Prostate gland (tissue), 2 donors: ENCODE data around the gene NRF1. TPM values are rescaled to one million over a fixed set of nuclear protein-coding genes. Genes with fewer than 3 reads are reported as not detected.

Source experiments
- DNase-seq: peaks from one replicate; pipeline ENCODE4 v3.0.0-alpha.2; 2019; ENCODE audit warnings: low spot score
- H3K27ac ChIP-seq, 2 donors: fragments of 200-600 bp; sonication (generic); 2 replicates each; pipeline ENCODE4 v1.5.1; 2017 to 2019
- H3K27me3 ChIP-seq: fragments of 200-600 bp; sonication (generic); replicated peaks from 2 replicates; pipeline ENCODE4 v1.5.1; 2019; ENCODE audit not compliant: insufficient read depth
- H3K36me3 ChIP-seq, 2 donors: fragments of 200-600 bp; sonication (generic); 1 replicate in 1 of 2; 2 replicates in 1 of 2; pipeline versions ENCODE4 v1.5.1 to v1.8.1; 2017 to 2019
- H3K4me1 ChIP-seq: fragments of 200-600 bp; sonication (generic); replicated peaks from 2 replicates; pipeline ENCODE4 v1.5.1; 2019
- H3K4me3 ChIP-seq, 2 donors: fragments of 200-600 bp; sonication (generic); 2 replicates each; pipeline ENCODE4 v1.5.1; 2017 to 2019
- H3K9me3 ChIP-seq: fragments of 200-600 bp; sonication (generic); 2 replicates; pipeline ENCODE4 v1.5.1; 2017
- POLR2A ChIP-seq: fragments of 450-650 bp; IDR thresholded peaks from one replicate; pipeline ENCODE4 v1.6.1; 2016; ENCODE audit warnings: antibody characterized with exemption, mild to moderate bottlenecking
- POLR2AphosphoS5 ChIP-seq: sonication (generic); formaldehyde crosslinking; IDR thresholded peaks from one replicate; pipeline ENCODE4 v1.6.1; 2017; ENCODE audit warnings: antibody characterized with exemption
- WGBS: methylation state at CpG from one replicate; pipeline ENCODE4 v1.1.5; 2018; 5-methylcytosine and 5-hydroxymethylcytosine counted together
- intact Hi-C: fragments of 100-400 bp; cut with DNase I; formaldehyde crosslinking; loops from one replicate; pipeline ENCODE4 v1.14.2; 2022
- total RNA-seq, 2 donors: library from RNA; depleted of rRNA; stranded (reverse); fragments of >200 nt; gene quantifications; one replicate each; pipeline ENCODE4 v1.1.0, GENCODE V29; 2016
- TF ChIP-seq, protein P1 (sequence below), 4 experiments: fragments of 200-600 bp in 2 of 4; fragments of 450-650 bp in 2 of 4; sonication (generic) in 2 of 4; IDR thresholded peaks; 1 replicate in 3 of 4; 2 replicates in 1 of 4; pipeline ENCODE4 v1.5.1; 2016 to 2019; ENCODE audit warnings: antibody characterized with exemption in 4 of 4, mild to moderate bottlenecking in 2 of 4, moderate library complexity in 2 of 4

NRF1 gene
- total RNA-seq, 2 donors from 2014 or later, result 22.3 to 27.0 TPM

GRCh38 chr7:129702316-129702715, 90.8 kb downstream of the NRF1 start:
- intact Hi-C loops, result no loop called here
- no peak for DNase-seq
- Histone ChIP-seq H3K36me3 (no peaks in the 10 kb centered on the region), H3K9me3 (no peaks in the 10 kb centered on the region), H3K4me1 (no peaks in the 10 kb centered on the region), H3K27me3 (no peaks in the 10 kb centered on the region), H3K27ac (no peak overlapping the region), H3K4me3 (no peak overlapping the region)
- WGBS, result 92% methylated on average over 2 of the region's 2 CpGs
- TF ChIP-seq, protein P1, sequence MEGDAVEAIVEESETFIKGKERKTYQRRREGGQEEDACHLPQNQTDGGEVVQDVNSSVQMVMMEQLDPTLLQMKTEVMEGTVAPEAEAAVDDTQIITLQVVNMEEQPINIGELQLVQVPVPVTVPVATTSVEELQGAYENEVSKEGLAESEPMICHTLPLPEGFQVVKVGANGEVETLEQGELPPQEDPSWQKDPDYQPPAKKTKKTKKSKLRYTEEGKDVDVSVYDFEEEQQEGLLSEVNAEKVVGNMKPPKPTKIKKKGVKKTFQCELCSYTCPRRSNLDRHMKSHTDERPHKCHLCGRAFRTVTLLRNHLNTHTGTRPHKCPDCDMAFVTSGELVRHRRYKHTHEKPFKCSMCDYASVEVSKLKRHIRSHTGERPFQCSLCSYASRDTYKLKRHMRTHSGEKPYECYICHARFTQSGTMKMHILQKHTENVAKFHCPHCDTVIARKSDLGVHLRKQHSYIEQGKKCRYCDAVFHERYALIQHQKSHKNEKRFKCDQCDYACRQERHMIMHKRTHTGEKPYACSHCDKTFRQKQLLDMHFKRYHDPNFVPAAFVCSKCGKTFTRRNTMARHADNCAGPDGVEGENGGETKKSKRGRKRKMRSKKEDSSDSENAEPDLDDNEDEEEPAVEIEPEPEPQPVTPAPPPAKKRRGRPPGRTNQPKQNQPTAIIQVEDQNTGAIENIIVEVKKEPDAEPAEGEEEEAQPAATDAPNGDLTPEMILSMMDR (IDR thresholded peaks at IDR 0.05), result no peak
- TF ChIP-seq POLR2A (no peak), POLR2AphosphoS5 (no peak)

- Histone ChIP-seq H3K4me1 (no peaks in the 10 kb centered on the region), H3K4me3 (no peak overlapping the region), H3K36me3 (no peaks in the 10 kb centered on the region), H3K27ac (no peak overlapping the region), H3K9me3 (no peaks in the 10 kb centered on the region), H3K27me3 (no peaks in the 10 kb centered on the region)
- intact Hi-C loops, result no loop called here
- 76% methylated on average over 3 of the region's 3 CpGs for WGBS
- DNase-seq, result no peak
- TF ChIP-seq POLR2A (no peak), POLR2AphosphoS5 (no peak)
- TF ChIP-seq, protein P1 (IDR thresholded peaks at IDR 0.05), result no peak
Observed at GRCh38 chr7:129702761-129703338, 91.3 kb downstream of the NRF1 start.

DNA sequence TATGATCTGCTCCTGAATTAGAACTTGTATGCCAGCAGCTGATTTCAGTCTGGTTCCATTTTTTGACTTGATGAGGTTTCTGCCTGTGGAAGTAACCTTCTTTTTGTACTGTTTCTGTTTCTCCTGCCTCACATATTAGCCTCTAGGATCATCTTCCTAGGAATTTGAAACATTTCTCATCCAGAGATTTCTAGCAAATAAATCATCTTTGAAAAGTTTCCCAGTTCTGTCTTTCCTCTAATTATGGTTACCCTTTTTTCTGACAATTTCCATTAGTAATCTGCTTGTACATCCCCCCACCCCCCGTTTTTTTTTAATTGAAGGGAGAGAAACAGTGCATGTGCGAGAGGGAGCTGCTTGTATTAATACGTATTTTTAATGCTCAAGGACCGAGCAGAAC, 92.2 kb downstream of the NRF1 start:
- H3K4me3 ChIP-seq, result no peak overlapping the region
- no peaks in the 10 kb centered on the region for H3K36me3 ChIP-seq
- H3K27ac ChIP-seq, result no peak overlapping the region
- no peaks in the 10 kb centered on the region for H3K9me3 ChIP-seq
- WGBS, result 93% methylated on average over 4 of the region's 4 CpGs
- H3K27me3 ChIP-seq, result no peaks in the 10 kb centered on the region
- H3K4me1 ChIP-seq, result no peaks in the 10 kb centered on the region
- intact Hi-C loops, result no loop called here
- DNase-seq, result no peak
- no peak for TF ChIP-seq POLR2A
- TF ChIP-seq, protein P1 (IDR thresholded peaks at IDR 0.05), result no peak
- TF ChIP-seq POLR2AphosphoS5, result no peak

DNA sequence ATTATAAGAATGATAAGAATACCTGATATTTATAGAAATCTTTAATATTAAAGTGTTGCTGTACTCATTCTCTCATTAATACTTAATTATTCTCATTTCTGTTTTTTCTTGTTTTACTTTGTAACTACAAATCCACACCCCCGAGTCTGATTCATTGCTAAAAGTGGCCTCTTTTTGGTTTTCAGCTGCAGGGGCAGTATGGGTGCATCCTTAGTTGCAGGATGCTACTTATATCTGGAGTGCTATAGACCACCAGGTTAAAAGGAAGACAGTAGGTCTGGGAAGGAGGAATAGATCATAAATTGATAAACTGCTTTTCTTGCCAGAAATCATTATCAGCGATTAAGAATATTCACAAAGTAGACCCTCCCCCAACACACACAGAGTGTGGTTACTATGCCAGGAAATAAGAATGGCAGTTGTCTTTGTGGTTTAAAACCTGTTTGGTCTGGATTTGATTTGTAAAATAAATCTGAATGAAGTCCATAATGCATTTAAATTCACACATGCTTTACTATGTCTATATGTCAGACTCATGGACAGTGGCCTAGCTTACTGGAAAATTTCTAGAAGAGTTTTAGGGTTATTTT, 96.5 kb downstream of the NRF1 start:
- no peak for TF ChIP-seq POLR2AphosphoS5
- TF ChIP-seq, protein P1 (IDR thresholded peaks at IDR 0.05), result no peak
- TF ChIP-seq POLR2A, result no peak

DNA sequence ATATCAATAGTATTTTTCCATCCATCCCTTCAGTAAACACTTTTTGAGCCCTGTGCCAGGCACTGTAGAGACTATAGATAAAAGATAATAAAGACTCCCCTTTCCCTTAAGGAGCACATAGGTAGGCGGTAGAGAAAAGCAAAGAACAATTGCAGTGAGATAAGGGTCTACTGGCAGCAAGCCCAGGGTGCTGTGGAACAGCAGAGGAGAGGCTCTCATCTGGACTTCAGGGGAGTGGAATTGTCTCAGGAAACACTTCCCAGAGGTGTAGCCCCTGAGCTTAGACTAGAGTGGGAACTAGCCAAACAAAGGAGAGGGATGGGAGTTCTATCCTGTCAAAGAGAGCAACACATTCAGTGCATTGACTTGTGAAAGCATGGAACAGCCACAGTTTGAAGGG, 102.0 kb downstream of the NRF1 start:
- H3K27ac ChIP-seq, result no peak overlapping the region
- TF ChIP-seq POLR2AphosphoS5 (no peak), POLR2A (no peak)
- TF ChIP-seq, protein P1 (IDR thresholded peaks at IDR 0.05), result no peak
- no peak overlapping the region for H3K4me3 ChIP-seq
- no peaks in the 10 kb centered on the region for H3K4me1 ChIP-seq
- intact Hi-C loops, result no loop called here
- H3K27me3 ChIP-seq, result no peaks in the 10 kb centered on the region
- no peak for DNase-seq
- H3K9me3 ChIP-seq, result no peaks in the 10 kb centered on the region
- WGBS, result 75% methylated on average over 1 of the region's 1 CpG
- peaks cover 4% of the 10 kb centered on the region in 2 donors for H3K36me3 ChIP-seq

More for the DNA sequence above, 96.5 kb downstream of the NRF1 start:
- intact Hi-C loops, result no loop called here
- no peak overlapping the region for H3K27ac ChIP-seq
- no peaks in the 10 kb centered on the region for H3K27me3 ChIP-seq
- H3K36me3 ChIP-seq, result peaks cover 0 to 4% of the 10 kb centered on the region in 2 donors
- no peak for DNase-seq
- no peaks in the 10 kb centered on the region for H3K4me1 ChIP-seq
- no peaks in the 10 kb centered on the region for H3K9me3 ChIP-seq
- 70% methylated on average over 2 of the region's 2 CpGs for WGBS
- H3K4me3 ChIP-seq, result no peak overlapping the region
